ENCODE results near the gene UBALD1. TPM values are rescaled to one million over a fixed set of nuclear protein-coding genes. Genes with fewer than 3 reads are reported as not detected.

The UBALD1 gene
- total RNA-seq = 10 to 100 TPM in 1 of 2 donors, 1 to 10 TPM in 1; 6.5 to 13.0 TPM

DNA sequence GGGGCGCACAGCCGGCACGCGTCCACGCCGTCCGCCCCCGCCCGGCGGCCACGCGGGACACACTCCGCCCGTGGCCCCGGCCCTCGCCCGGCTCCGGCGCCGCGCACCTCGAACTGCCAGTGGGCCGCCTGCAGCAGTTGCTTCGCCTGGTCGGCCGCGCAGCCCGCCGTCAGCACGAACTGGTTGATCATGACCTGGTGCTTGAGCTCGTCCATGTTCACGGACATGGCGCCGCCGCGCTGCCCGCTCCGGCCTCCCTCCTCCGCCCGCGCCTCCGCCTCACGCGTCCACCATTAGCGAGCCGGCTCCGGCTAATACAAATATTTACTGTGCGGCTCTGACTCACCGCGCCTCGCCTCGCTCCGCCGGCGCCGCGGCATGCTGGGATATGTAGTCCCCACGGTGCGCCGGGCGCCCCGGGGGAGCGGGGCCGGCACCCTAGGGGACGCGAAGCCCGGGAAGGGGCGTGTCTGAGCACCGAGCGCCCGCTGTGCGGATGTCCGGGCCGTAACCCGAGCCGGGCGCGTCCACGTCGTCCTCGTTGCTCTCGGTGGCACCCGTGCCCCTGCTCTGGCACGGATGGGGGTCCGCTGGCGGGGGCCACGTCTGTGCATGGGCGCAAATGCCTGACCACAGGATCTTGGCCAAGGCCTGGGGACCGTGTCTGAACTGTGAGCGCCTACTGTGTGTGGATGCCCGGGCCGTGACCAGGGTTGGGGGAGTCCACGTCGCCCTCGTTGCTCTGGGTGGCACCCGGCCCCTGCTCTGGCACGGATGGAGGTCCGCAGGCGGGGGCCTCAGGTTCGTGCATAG, at the start of gene UBALD1:
Gene UBALD1 (minus strand): TSS at position 318 of the 813 bp plus-strand sequence. CDS start 91 bp downstream, at position 227.

DNA sequence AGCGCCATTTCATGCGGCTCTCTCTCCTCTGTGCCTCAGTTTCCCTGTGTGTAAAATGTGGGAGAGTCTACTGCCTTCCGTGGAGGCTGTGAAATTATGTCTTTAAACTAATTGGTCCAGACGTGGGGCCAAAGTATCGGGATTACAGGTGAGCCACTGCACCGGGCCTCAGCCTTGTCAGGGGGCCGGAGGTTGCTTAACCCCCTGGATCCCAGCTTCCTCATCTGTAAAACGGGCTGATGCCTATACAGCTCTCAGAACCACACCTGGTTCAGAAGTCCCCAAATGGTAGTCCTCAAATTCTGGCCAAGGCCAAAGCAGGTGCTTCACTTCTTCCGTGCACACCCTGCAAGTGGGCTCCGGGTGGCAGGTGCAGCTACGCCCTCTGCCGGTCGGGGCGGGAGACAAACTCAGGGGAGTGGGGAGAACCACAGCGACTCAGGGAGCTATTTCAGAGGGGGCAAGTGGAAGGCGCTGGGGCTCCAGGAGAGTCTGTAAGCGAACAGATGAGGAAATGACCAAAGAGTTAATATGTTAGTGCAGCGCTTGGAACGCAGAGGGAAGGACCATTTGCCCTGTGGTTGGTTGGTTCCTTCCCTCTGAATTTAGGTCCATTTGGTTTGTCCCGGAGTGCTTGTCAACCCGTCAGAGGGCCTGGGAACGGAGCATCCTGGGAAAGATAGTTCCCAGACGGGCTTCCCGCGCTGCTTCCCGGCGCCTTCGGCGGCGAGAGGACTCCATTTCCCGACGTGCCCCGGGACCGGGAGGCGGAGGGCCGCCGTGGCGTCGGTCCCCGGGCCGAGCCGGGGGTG, 9.5 kb upstream of the UBALD1 start, which contains the start of gene MGRN1:
Gene MGRN1 (plus strand): TSS at position 812 of the 812 bp plus-strand sequence. CDS start 135 bp downstream, outside the sequence.

Small RNA genes lying within 50 kb of the gene (small RNA-seq; reads per million reads assigned to genes)
- gene RN7SL850P = 0 reads per million in 2 donors

Other genes starting within 250 kb of the UBALD1 start
- 10 to 100 TPM in 1 of 2 donors, 1 to 10 TPM in 1; 7.3 to 28.9 TPM for gene VASN, start 243.0 kb downstream of the UBALD1 start, total RNA-seq
- 10 to 100 TPM; 34.3 to 37.5 TPM for gene CORO7, start 198.3 kb downstream of the UBALD1 start, total RNA-seq
- gene DNAJA3, start 189.0 kb downstream of the UBALD1 start, total RNA-seq = 10 to 100 TPM; 42.7 to 73.6 TPM
- 100 to 1,000 TPM; 100 to 119 TPM for gene NMRAL1, start 140.3 kb downstream of the UBALD1 start, total RNA-seq
- gene HMOX2, start 138.5 kb downstream of the UBALD1 start, total RNA-seq = 100 to 1,000 TPM in 1 of 2 donors, 10 to 100 TPM in 1; 60.6 to 105 TPM
- 10 to 100 TPM in 1 of 2 donors, 1 to 10 TPM in 1; 8.7 to 14.1 TPM for gene CDIP1, start 76.1 kb downstream of the UBALD1 start, total RNA-seq
- gene C16orf96, start 58.5 kb downstream of the UBALD1 start, total RNA-seq = not detected
- 10 to 100 TPM; 49.0 to 76.4 TPM for gene MGRN1, start 9.9 kb upstream of the UBALD1 start, total RNA-seq
- gene NUDT16L1, start 78.7 kb upstream of the UBALD1 start, total RNA-seq = 10 to 100 TPM; 21.3 TPM
- gene ANKS3, start 119.4 kb upstream of the UBALD1 start, total RNA-seq = 10 to 100 TPM; 12.7 to 14.5 TPM
- under 1 TPM; under 0.01 to 0.33 TPM for gene DNAAF8, start 119.6 kb upstream of the UBALD1 start, total RNA-seq
- 10 to 100 TPM; 11.3 to 11.4 TPM for gene ZNF500, start 152.3 kb upstream of the UBALD1 start, total RNA-seq
- gene SEPTIN12, start 173.5 kb upstream of the UBALD1 start, total RNA-seq = not detected
- not detected for gene SMIM22, start 180.5 kb upstream of the UBALD1 start, total RNA-seq
- 10 to 100 TPM; 12.7 to 17.3 TPM for gene ROGDI, start 187.7 kb upstream of the UBALD1 start, total RNA-seq
- gene GLYR1, start 232.4 kb upstream of the UBALD1 start, total RNA-seq = 10 to 100 TPM; 39.6 to 48.6 TPM
- 10 to 100 TPM; 26.6 to 29.9 TPM for gene UBN1, start 232.6 kb upstream of the UBALD1 start, total RNA-seq

All from melanocyte of skin (primary cell).